GM19467 (cell line): Measurements from ENCODE around the gene NCCRP1.
"Not testable (repeated sequence)": the region's sequence is repeated elsewhere in the genome, so short reads cannot be mapped to it uniquely, and the experiment has no call there.

Experiments
- ATAC-seq: cut with Tn5 transposase; IDR thresholded peaks from one replicate; pipeline ENCODE4 v1.9.1; 2021; ENCODE audit warnings: mild to moderate bottlenecking, moderate library complexity; ENCODE audit not compliant: unreplicated experiment

Gene NCCRP1

GRCh38 chr19:39243741-39244140 lies 47.0 kb downstream of the NCCRP1 start:
- ATAC-seq = not testable (repeated sequence)

- not testable (repeated sequence) for ATAC-seq
These were observed 47.8 kb downstream of the NCCRP1 start, which contains the start of gene IFNL3 for GRCh38 chr19:39244410-39245100. Gene IFNL3 (minus strand): TSS chr19:39245006. CDS start chr19:39244967, 39 bp downstream.

DNA sequence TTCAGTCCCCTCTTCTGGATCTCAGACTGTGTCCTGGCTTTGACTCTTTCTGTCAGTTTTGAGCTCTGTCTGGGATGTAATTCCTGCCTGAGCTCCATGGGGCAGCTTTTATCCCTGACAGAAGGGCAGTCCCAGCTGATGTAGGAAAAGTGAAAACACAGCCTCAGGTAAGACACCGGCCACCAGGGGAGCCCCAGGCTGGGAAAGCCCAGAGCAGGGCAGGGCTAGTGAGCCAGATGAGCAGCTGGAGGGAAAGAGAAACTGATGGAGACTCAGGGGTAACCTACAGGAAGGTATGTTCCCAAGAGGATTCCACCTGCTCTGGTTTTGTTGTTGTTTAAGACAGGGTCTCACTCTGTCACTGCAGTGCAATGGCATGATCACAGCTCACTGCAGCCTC lies 48.4 kb downstream of the NCCRP1 start:
- not testable (repeated sequence) for ATAC-seq

GRCh38 chr19:39246951-39247669 lies 50.3 kb downstream of the NCCRP1 start:
- no peak for ATAC-seq

- ATAC-seq = no peak
These were observed 51.2 kb downstream of the NCCRP1 start for GRCh38 chr19:39247701-39248664.

- no peak for ATAC-seq
These were observed 52.0 kb downstream of the NCCRP1 start, which contains the start of gene IFNL4 for GRCh38 chr19:39248806-39249205. Gene IFNL4 (minus strand): TSS chr19:39248856.

GRCh38 chr19:39251081-39251480 lies 54.3 kb downstream of the NCCRP1 start:
- no peak for ATAC-seq
